HepG2 (cell line): ENCODE measurements around the gene ANKRD34C. TPM values are rescaled to one million over a fixed set of nuclear protein-coding genes. Genes with fewer than 3 reads are reported as not detected.

Source experiments
- ATAC-seq: fragments of 200-7000 bp; cut with Tn5 transposase; 3 replicates; pipeline ENCODE4 v1.9.1; 2020; ENCODE audit warnings: mild to moderate bottlenecking, moderate library complexity
- BruUV-seq: library from RNA; stranded (reverse); fragments of 400-500 nt; replicated peaks from 2 replicates; lab custom pipeline; 2021; lab: Mats Ljungman, UMichigan
- CTCF ChIA-PET: fragments of 300-600 bp; formaldehyde crosslinking; extraction: SDS; loops from one replicate; lab custom pipeline; 2021; ENCODE audit warnings: low total read pairs, inconsistent platforms, low intra/inter-chr PET ratio; lab: Yijun Ruan, JAX
- POLR2A ChIA-PET: fragments of 350-600 bp; sonication (Branson Sonifier 250); formaldehyde crosslinking; loops from one replicate; lab custom pipeline; 2020; ENCODE audit warnings: antibody characterized with exemption, inconsistent platforms; lab: Yijun Ruan, JAX
- DNase-seq: peaks from one replicate; pipeline ENCODE4 v3.0.0-alpha.2; 2015; ENCODE audit warnings: low spot score
- FAIRE-seq: peaks from 3 replicates; lab custom pipeline; 2011; peaks lifted over from hg19 to GRCh38; lab: Jason Lieb, UNC
- H2AFZ ChIP-seq: one replicate; pipeline ENCODE4 v1.6.1; 2011; ENCODE audit warnings: low read length, inconsistent platforms
- H3K27ac ChIP-seq: fragments of 300-600 bp; 3 replicates; pipeline ENCODE4 v1.8.0; 2011; ENCODE audit warnings: mixed run types, mild to moderate bottlenecking, mixed read lengths, low read length, inconsistent platforms; ENCODE audit not compliant: insufficient read depth; ENCODE audit errors: extremely low read length
- H3K27me3 ChIP-seq, 2 experiments: fragments of 200-600 bp in 1 of 2; 2 replicates in 1 of 2; 3 replicates in 1 of 2; pipeline versions ENCODE4 v1.6.0 to v1.8.0; 2011; ENCODE audit warnings: low read length in 2 of 2, mild to moderate bottlenecking in 2 of 2, moderate library complexity in 2 of 2, inconsistent platforms in 1 of 2; ENCODE audit not compliant: insufficient read depth in 2 of 2, control insufficient read depth in 1 of 2
- H3K36me3 ChIP-seq, 2 experiments: fragments of 200-600 bp in 1 of 2; replicated peaks in 1 of 2; 2 replicates in 1 of 2; 3 replicates in 1 of 2; pipeline versions ENCODE4 v1.5.1 to v1.8.0; 2011; ENCODE audit warnings: low read length in 2 of 2, inconsistent platforms in 1 of 2; ENCODE audit not compliant: insufficient read depth in 2 of 2, control insufficient read depth in 1 of 2
- H3K4me1 ChIP-seq: 2 replicates; pipeline ENCODE4 v1.5.1; 2012; ENCODE audit warnings: low read length, inconsistent platforms; ENCODE audit not compliant: insufficient read depth
- H3K4me2 ChIP-seq: 2 replicates; pipeline ENCODE4 v1.6.0; 2011; ENCODE audit warnings: low read depth, low read length, inconsistent platforms
- H3K4me3 ChIP-seq, 3 experiments: fragments of 200-600 bp in 1 of 3; sonication (generic), shearing (Covaris generic) in 1 of 3; replicated peaks in 1 of 3; 2 replicates each; pipeline ENCODE4 v1.5.1; 2011 to 2016; ENCODE audit warnings: low read length in 3 of 3, inconsistent platforms in 2 of 3, low read depth in 2 of 3, mild to moderate bottlenecking in 2 of 3, control low read depth in 1 of 3, mixed read lengths in 1 of 3; ENCODE audit not compliant: insufficient read depth in 1 of 3
- H3K79me2 ChIP-seq: one replicate; pipeline ENCODE4 v1.6.1; 2011; ENCODE audit warnings: low read length, inconsistent platforms; ENCODE audit not compliant: insufficient read depth
- H3K9ac ChIP-seq: 2 replicates; pipeline ENCODE4 v1.6.0; 2011; ENCODE audit warnings: mild to moderate bottlenecking, low read depth, low read length, inconsistent platforms; ENCODE audit not compliant: insufficient read depth
- H3K9me3 ChIP-seq: 2 replicates; pipeline ENCODE4 v1.5.1; 2012; ENCODE audit warnings: mild to moderate bottlenecking, low read length
- H4K20me1 ChIP-seq: 2 replicates; pipeline ENCODE4 v1.6.0; 2011; ENCODE audit warnings: inconsistent platforms, mild to moderate bottlenecking, low read length, moderate library complexity; ENCODE audit not compliant: insufficient read depth
- CREB1 ChIP-seq, 2 experiments: fragments of 450-650 bp in 1 of 2; IDR thresholded peaks; 2 replicates each; pipeline ENCODE4 v1.6.1; 2016 to 2017; ENCODE audit warnings: control low read depth in 1 of 2, mild to moderate bottlenecking in 1 of 2, missing compliant biosample characterization in 1 of 2, missing genetic modification characterization in 1 of 2
- KLF6 ChIP-seq: IDR thresholded peaks from 2 replicates; pipeline ENCODE4 v1.8.0; 2016; ENCODE audit warnings: missing biosample characterization, missing genetic modification reagents
- SP4 ChIP-seq: sonication (generic); formaldehyde crosslinking; IDR thresholded peaks from 2 replicates; pipeline ENCODE4 v1.8.1; 2023; ENCODE audit warnings: mild to moderate bottlenecking, missing genetic modification reagents
- SRF ChIP-seq: IDR thresholded peaks from 2 replicates; pipeline ENCODE4 v1.6.1; 2011; ENCODE audit warnings: mild to moderate bottlenecking, low read depth, low read length, moderate library complexity
- THAP7 ChIP-seq: sonication (generic); formaldehyde crosslinking; IDR thresholded peaks from 2 replicates; pipeline ENCODE4 v1.8.1; 2023; ENCODE audit warnings: mild to moderate bottlenecking, missing genetic modification reagents
- ZBTB39 ChIP-seq: sonication (generic); formaldehyde crosslinking; IDR thresholded peaks from 2 replicates; pipeline ENCODE4 v1.5.0; 2020; ENCODE audit warnings: missing genetic modification reagents
- ZMYM4 ChIP-seq: sonication (generic); formaldehyde crosslinking; IDR thresholded peaks from 2 replicates; pipeline ENCODE4 v1.8.1; 2023; ENCODE audit warnings: mild to moderate bottlenecking, missing genetic modification reagents
- ZNF280B ChIP-seq: sonication (generic); formaldehyde crosslinking; IDR thresholded peaks from 2 replicates; pipeline ENCODE4 v1.5.0; 2020; ENCODE audit warnings: missing genetic modification reagents, mild to moderate bottlenecking, borderline replicate concordance
- ZNF33A ChIP-seq: sonication (generic); formaldehyde crosslinking; IDR thresholded peaks from 2 replicates; pipeline ENCODE4 v1.5.1; 2020; ENCODE audit warnings: missing genetic modification reagents, mild to moderate bottlenecking, moderate library complexity, borderline replicate concordance
- ZNF430 ChIP-seq: sonication (generic); formaldehyde crosslinking; IDR thresholded peaks from 2 replicates; pipeline ENCODE4 v1.9.0; 2021; ENCODE audit warnings: mild to moderate bottlenecking, missing genetic modification reagents
- ZNF549 ChIP-seq: sonication (generic); formaldehyde crosslinking; IDR thresholded peaks from 2 replicates; pipeline ENCODE4 v1.5.0; 2020; ENCODE audit warnings: missing genetic modification reagents
- ZNF704 ChIP-seq: sonication (generic); formaldehyde crosslinking; IDR thresholded peaks from 2 replicates; pipeline ENCODE4 v1.8.1; 2023; ENCODE audit warnings: mild to moderate bottlenecking, inconsistent platforms, moderate library complexity, missing genetic modification reagents, borderline replicate concordance
- ZNF709 ChIP-seq: sonication (generic); formaldehyde crosslinking; IDR thresholded peaks from 2 replicates; pipeline ENCODE4 v1.5.0; 2020; ENCODE audit warnings: mild to moderate bottlenecking, missing genetic modification reagents
- ZNF740 ChIP-seq: sonication (generic); formaldehyde crosslinking; IDR thresholded peaks from 2 replicates; pipeline ENCODE4 v1.4.0; 2020; ENCODE audit warnings: missing genetic modification reagents
- ZNF781 ChIP-seq: sonication (generic); formaldehyde crosslinking; IDR thresholded peaks from 2 replicates; pipeline ENCODE4 v1.5.1; 2020; ENCODE audit warnings: borderline replicate concordance, mild to moderate bottlenecking, missing genetic modification reagents; ENCODE audit errors: not compliant biosample characterization
- WGBS: methylation state at CpG from one replicate; pipeline ENCODE4 v1.1.6; 2017; ENCODE audit warnings: low lambda C conversion rate; 5-methylcytosine and 5-hydroxymethylcytosine counted together
- in situ Hi-C: cut with HindIII; loops from 2 replicates; pipeline ENCODE4 v1.10.0; 2017; ENCODE audit warnings: low pct_unique_long_range_greater_than_20kb; ENCODE audit not compliant: extremely low pct_ligation_motif_present
- intact Hi-C: fragments of 100-400 bp; cut with micrococcal nuclease; formaldehyde crosslinking; loops from one replicate; pipeline ENCODE4 v1.10.0; 2022; ENCODE audit not compliant: unreplicated experiment
- polyA plus RNA-seq, 8 experiments: library from polyadenylated mRNA; depleted of rRNA in 3 of 8; stranded (reverse) in 7 of 8; unstranded in 1 of 8; fragments of >200 nt; fragmentation: Illumina TruSeq in 4 of 8; extraction: Trizol in 4 of 8; gene quantifications; 2 replicates each; pipeline versions ENCODE4 v1.2.1 to v1.2.3, GENCODE V29; 2011 to 2016; ENCODE audit warnings: low read depth in 4 of 8, missing spikeins in 1 of 8, mixed read lengths in 1 of 8; ENCODE audit not compliant: insufficient read depth in 1 of 8
- total RNA-seq, 5 experiments: library from RNA; depleted of rRNA; stranded (reverse); fragments of >200 nt; fragmentation: Illumina TruSeq; extraction: Trizol; gene quantifications; 2 replicates each; pipeline ENCODE4 v1.2.3, GENCODE V29; 2016; ENCODE audit warnings: low read depth in 1 of 5

Gene ANKRD34C
- total and polyA plus RNA-seq, 2 of the 13 experiments (the other 11 are each of a cell fraction or from before 2014, with no cell fraction given): not detected

GRCh38 chr15:79299126-79299840 is 16.8 kb downstream of the ANKRD34C start:
- no peaks in the 10 kb centered on the region for H3K9me3 ChIP-seq
- ATAC-seq (no peak), DNase-seq (no peak), FAIRE-seq (no peak)
- CTCF ChIA-PET: no interaction called here
- no peaks in the 10 kb centered on the region for H3K36me3 ChIP-seq
- H3K4me2 ChIP-seq: no peak overlapping the region
- no peaks in the 10 kb centered on the region for H4K20me1 ChIP-seq
- no peak overlapping the region for H2AFZ ChIP-seq
- no peaks in the 10 kb centered on the region for H3K4me1 ChIP-seq
- no peaks in the 10 kb centered on the region for H3K79me2 ChIP-seq
- no peak overlapping the region for H3K9ac ChIP-seq
- intact Hi-C loops: no loop called here
- H3K27ac ChIP-seq: no peak overlapping the region
- 16% methylated on average over 7 of the region's 7 CpGs for WGBS
- no TSS peak for BruUV-seq
- H3K4me3 ChIP-seq: no peak overlapping the region
- in situ Hi-C loops: no loop called here
- H3K27me3 ChIP-seq: peaks cover 0 to 11% of the 10 kb centered on the region in 2 experiments; a peak in 2 of 5 replicates
- POLR2A ChIA-PET: no interaction called here
- TF ChIP-seq CREB1 (IDR thresholded peaks at IDR 0.05): no peak
- TF ChIP-seq CREB1 (CRISPR knock-in tag; IDR thresholded peaks at IDR 0.05): no peak
- TF ChIP-seq ZNF781 (CRISPR knock-in tag): no peak
- TF ChIP-seq SP4: no peak
- TF ChIP-seq KLF6: no peak
- no peak for TF ChIP-seq ZNF430
- no peak for TF ChIP-seq ZMYM4 (CRISPR knock-in tag)
- no peak for TF ChIP-seq ZNF709
- no peak for TF ChIP-seq SRF
- TF ChIP-seq ZNF549: no peak
- no peak for TF ChIP-seq ZBTB39 (CRISPR knock-in tag)
- TF ChIP-seq THAP7: no peak
- TF ChIP-seq ZNF740 (CRISPR knock-in tag): no peak
- TF ChIP-seq ZNF280B (CRISPR knock-in tag): no peak
- no peak for TF ChIP-seq ZNF704
- no peak for TF ChIP-seq ZNF33A (CRISPR knock-in tag)
